IPS-NIHi7 (cell line): ENCODE measurements around the gene PDLIM1.
A peak's percentile ranks its signal among the peaks of the same experiment; 100 is the strongest.

ENCODE experiments used
- DNase-seq: peaks from one replicate; pipeline ENCODE4 v3.0.0; 2012; ENCODE audit warnings: mixed read lengths; ENCODE audit errors: extremely low spot score

The PDLIM1 gene

GRCh38 chr10:95263864-95264226 is 27.0 kb downstream of the PDLIM1 start:
- no peak for DNase-seq

GRCh38 chr10:95262763-95263518 is 27.9 kb downstream of the PDLIM1 start:
- DNase-seq, result no peak

- DNase-seq, result no peak
Measured at GRCh38 chr10:95261926-95262325, 28.9 kb downstream of the PDLIM1 start.

GRCh38 chr10:95260909-95261552 is 29.8 kb downstream of the PDLIM1 start:
- DNase-seq, result no peak

GRCh38 chr10:95260397-95260881 is 30.4 kb downstream of the PDLIM1 start:
- peak; percentile 31 for DNase-seq

- no peak for DNase-seq
Measured at GRCh38 chr10:95257849-95258248, 33.0 kb downstream of the PDLIM1 start.

GRCh38 chr10:95256268-95256667 is 34.5 kb downstream of the PDLIM1 start:
- no peak for DNase-seq

GRCh38 chr10:95254629-95255028 is 36.2 kb downstream of the PDLIM1 start:
- no peak for DNase-seq

- DNase-seq, result no peak
Measured at GRCh38 chr10:95253686-95254085, 37.1 kb downstream of the PDLIM1 start.

- DNase-seq, result no peak
Measured at GRCh38 chr10:95253007-95253406, 37.8 kb downstream of the PDLIM1 start.

- no peak for DNase-seq
Measured at GRCh38 chr10:95250856-95251255, 39.9 kb downstream of the PDLIM1 start.

- no peak for DNase-seq
Measured at GRCh38 chr10:95249467-95249866, 41.3 kb downstream of the PDLIM1 start.

GRCh38 chr10:95248989-95249388 is 41.8 kb downstream of the PDLIM1 start:
- no peak for DNase-seq

GRCh38 chr10:95247881-95248583 is 42.8 kb downstream of the PDLIM1 start:
- no peak for DNase-seq

GRCh38 chr10:95247200-95247880 is 43.5 kb downstream of the PDLIM1 start:
- DNase-seq, result no peak

GRCh38 chr10:95246582-95247051 is 44.2 kb downstream of the PDLIM1 start:
- peak; percentile 83 for DNase-seq

GRCh38 chr10:95245425-95246055 is 45.3 kb downstream of the PDLIM1 start:
- no peak for DNase-seq

- no peak for DNase-seq
Measured at GRCh38 chr10:95244152-95244551, 46.7 kb downstream of the PDLIM1 start.

- DNase-seq, result no peak
Measured at GRCh38 chr10:95243318-95243617, 47.5 kb downstream of the PDLIM1 start.

- peak; percentile 70 for DNase-seq
Measured at GRCh38 chr10:95242581-95243317, 48.1 kb downstream of the PDLIM1 start.

- no peak for DNase-seq
Measured at GRCh38 chr10:95241533-95241932, 49.3 kb downstream of the PDLIM1 start.
